Measurements from ENCODE around the gene XYLB. TPM values are rescaled to one million over a fixed set of nuclear protein-coding genes. Genes with fewer than 3 reads are reported as not detected.

Gene XYLB
- total and polyA plus RNA-seq, 2 of the 13 experiments (the other 11 are each of a cell fraction or from before 2014, with no cell fraction given) = 25.9 to 30.0 TPM

DNA sequence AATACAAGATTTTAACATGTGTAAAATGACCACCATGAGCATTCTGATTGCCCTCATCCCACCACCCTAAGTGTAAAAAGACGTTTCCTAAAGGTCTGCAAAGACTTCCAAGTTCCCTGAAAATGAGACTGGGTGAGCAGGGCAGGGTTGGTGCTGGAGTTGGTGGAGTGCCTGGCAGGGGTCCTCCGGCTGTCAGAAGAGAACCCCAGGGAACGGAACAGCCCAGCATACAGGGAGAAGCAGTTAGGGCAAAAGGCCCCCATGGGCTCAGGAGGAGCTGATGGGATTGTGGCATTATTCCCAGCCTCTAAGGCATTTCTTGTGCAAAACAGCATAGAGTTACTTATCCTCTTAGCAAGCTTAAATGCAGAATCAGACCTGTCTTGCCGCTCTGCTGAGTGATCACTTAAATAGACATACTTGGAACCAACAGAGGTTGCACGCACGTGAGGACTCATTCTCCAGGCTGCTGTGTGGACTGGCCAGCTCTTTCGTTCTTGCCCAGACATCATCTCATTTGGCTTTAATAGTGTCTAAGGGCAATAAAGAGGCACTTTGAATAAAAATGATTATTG, 36.0 kb downstream of the XYLB start:
- Histone ChIP-seq H3K9me3 (ENCODE audit: low read length) (no peaks in the 10 kb centered on the region), H3K4me2 (ENCODE audit: low read depth, low read length) (no peak overlapping the region), H2AFZ (ENCODE audit: low read length) (no peak overlapping the region), H3K36me3 (replicated peaks in 1 of 2; ENCODE audit: control insufficient read depth in 1 of 2, insufficient read depth in 2 of 2, low read length in 2 of 2) (peaks cover 28 to 66% of the 10 kb centered on the region in 2 experiments), H3K4me1 (ENCODE audit: insufficient read depth, low read length) (peaks cover 22% of the 10 kb centered on the region), H3K79me2 (ENCODE audit: insufficient read depth, low read length) (no peaks in the 10 kb centered on the region), H3K4me3 (replicated peaks in 1 of 3; ENCODE audit: insufficient read depth in 1 of 3, low read depth in 2 of 3, low read length in 3 of 3) (no peak overlapping the region), H3K27ac (ENCODE audit: extremely low read length, insufficient read depth, low read length) (no peak overlapping the region), H3K27me3 (ENCODE audit: control insufficient read depth in 1 of 2, insufficient read depth in 2 of 2, low read length in 2 of 2) (no peaks in the 10 kb centered on the region; a peak in 1 of 5 replicates), H4K20me1 (ENCODE audit: insufficient read depth, low read length) (no peaks in the 10 kb centered on the region), H3K9ac (ENCODE audit: insufficient read depth, low read depth, low read length) (no peak overlapping the region)
- intact Hi-C loops (cut with micrococcal nuclease; ENCODE audit: unreplicated experiment) = no loop called here
- POLR2A ChIA-PET = interaction anchor here (1.0 kb wide), 1 partner anchor 71 kb away, joined by 4 read pairs; the partner anchor contains the start of gene ACVR2B
- no peak for DNase-seq (ENCODE audit: low spot score)
- no peak for TF ChIP-seq ZNF281 (CRISPR knock-in tag; IDR thresholded peaks at IDR 0.05; ENCODE audit: borderline replicate concordance)
- TF ChIP-seq, protein P1, sequence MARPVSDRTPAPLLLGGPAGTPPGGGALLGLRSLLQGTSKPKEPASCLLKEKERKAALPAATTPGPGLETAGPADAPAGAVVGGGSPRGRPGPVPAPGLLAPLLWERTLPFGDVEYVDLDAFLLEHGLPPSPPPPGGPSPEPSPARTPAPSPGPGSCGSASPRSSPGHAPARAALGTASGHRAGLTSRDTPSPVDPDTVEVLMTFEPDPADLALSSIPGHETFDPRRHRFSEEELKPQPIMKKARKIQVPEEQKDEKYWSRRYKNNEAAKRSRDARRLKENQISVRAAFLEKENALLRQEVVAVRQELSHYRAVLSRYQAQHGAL (CRISPR knock-in tag; IDR thresholded peaks at IDR 0.05; ENCODE audit: not compliant biosample characterization) = no peak
- no peak for TF ChIP-seq HCFC1 (IDR thresholded peaks at IDR 0.05; ENCODE audit: low read depth, low read length)
- TF ChIP-seq, protein P2, sequence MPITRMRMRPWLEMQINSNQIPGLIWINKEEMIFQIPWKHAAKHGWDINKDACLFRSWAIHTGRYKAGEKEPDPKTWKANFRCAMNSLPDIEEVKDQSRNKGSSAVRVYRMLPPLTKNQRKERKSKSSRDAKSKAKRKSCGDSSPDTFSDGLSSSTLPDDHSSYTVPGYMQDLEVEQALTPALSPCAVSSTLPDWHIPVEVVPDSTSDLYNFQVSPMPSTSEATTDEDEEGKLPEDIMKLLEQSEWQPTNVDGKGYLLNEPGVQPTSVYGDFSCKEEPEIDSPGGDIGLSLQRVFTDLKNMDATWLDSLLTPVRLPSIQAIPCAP (CRISPR knock-in tag; IDR thresholded peaks at IDR 0.05; ENCODE audit: low read depth) = no peak
- TF ChIP-seq ZBTB4 (CRISPR knock-in tag; IDR thresholded peaks at IDR 0.05; ENCODE audit: borderline replicate concordance) = no peak
- TF ChIP-seq HDAC6 (IDR thresholded peaks at IDR 0.05; ENCODE audit: low read depth, low read length) = no peak
- no peak for TF ChIP-seq ZNF652 (CRISPR knock-in tag; IDR thresholded peaks at IDR 0.05; ENCODE audit: borderline replicate concordance, low read depth)
- no peak for TF ChIP-seq WIZ (CRISPR knock-in tag; IDR thresholded peaks at IDR 0.05)
- TF ChIP-seq ZBTB3 (CRISPR knock-in tag; IDR thresholded peaks at IDR 0.05; ENCODE audit: borderline replicate concordance, low read depth) = no peak
- TF ChIP-seq, protein P3, sequence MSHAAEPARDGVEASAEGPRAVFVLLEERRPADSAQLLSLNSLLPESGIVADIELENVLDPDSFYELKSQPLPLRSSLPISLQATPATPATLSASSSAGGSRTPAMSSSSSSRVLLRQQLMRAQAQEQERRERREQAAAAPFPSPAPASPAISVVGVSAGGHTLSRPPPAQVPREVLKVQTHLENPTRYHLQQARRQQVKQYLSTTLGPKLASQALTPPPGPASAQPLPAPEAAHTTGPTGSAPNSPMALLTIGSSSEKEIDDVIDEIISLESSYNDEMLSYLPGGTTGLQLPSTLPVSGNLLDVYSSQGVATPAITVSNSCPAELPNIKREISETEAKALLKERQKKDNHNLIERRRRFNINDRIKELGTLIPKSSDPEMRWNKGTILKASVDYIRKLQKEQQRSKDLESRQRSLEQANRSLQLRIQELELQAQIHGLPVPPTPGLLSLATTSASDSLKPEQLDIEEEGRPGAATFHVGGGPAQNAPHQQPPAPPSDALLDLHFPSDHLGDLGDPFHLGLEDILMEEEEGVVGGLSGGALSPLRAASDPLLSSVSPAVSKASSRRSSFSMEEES (CRISPR knock-in tag; IDR thresholded peaks at IDR 0.05) = no peak
- TF ChIP-seq ZNF446 (CRISPR knock-in tag; IDR thresholded peaks at IDR 0.05) = no peak
- TF ChIP-seq EHMT2 (IDR thresholded peaks at IDR 0.05; ENCODE audit: borderline replicate concordance, low read depth, low read length) = no peak
- TF ChIP-seq ZFP41 (CRISPR knock-in tag; IDR thresholded peaks at IDR 0.05; ENCODE audit: borderline replicate concordance) = no peak
- no peak for FAIRE-seq
- no TSS peak for BruUV-seq (replicated peaks)
- ATAC-seq = no peak; the same call in 2 of the 3 replicates
- 86% methylated on average over 7 of the region's 7 CpGs for WGBS (ENCODE audit: low lambda C conversion rate)
- in situ Hi-C loops (cut with HindIII; ENCODE audit: extremely low pct_ligation_motif_present, low pct_unique_long_range_greater_than_20kb) = no loop called here
- CTCF ChIA-PET (ENCODE audit: low intra/inter-chr PET ratio, low total read pairs) = no interaction called here

Data from HepG2 (cell line).